Duodenal mucosa (tissue), 2 donors: Measurements from ENCODE around the gene PEAK3.

Experiments used
- H3K27ac ChIP-seq: one replicate; pipeline ENCODE4 v1.7.0; 2013; ENCODE audit warnings: low read depth, low read length
- H3K27me3 ChIP-seq, 2 donors: one replicate each; pipeline ENCODE4 v1.7.0; 2013; ENCODE audit warnings: low read length in 2 of 2, control low read depth in 1 of 2; ENCODE audit not compliant: insufficient read depth in 2 of 2, control insufficient read depth in 1 of 2
- H3K36me3 ChIP-seq, 2 donors: one replicate each; pipeline ENCODE4 v1.7.0; 2013; ENCODE audit warnings: low read length in 2 of 2, control low read depth in 1 of 2; ENCODE audit not compliant: insufficient read depth in 2 of 2, control insufficient read depth in 1 of 2
- H3K4me1 ChIP-seq, 2 donors: one replicate each; pipeline ENCODE4 v1.7.0; 2013; ENCODE audit warnings: low read length in 2 of 2, control low read depth in 1 of 2; ENCODE audit not compliant: insufficient read depth in 2 of 2, control insufficient read depth in 1 of 2
- H3K4me3 ChIP-seq, 2 donors: one replicate each; pipeline ENCODE4 v1.7.0; 2013; ENCODE audit warnings: low read length in 2 of 2, low read depth in 1 of 2
- H3K9ac ChIP-seq, 2 donors: one replicate each; pipeline ENCODE4 v1.7.0; 2013; ENCODE audit warnings: low read length in 2 of 2, low read depth in 1 of 2
- H3K9me3 ChIP-seq, 2 donors: one replicate each; pipeline ENCODE4 v1.7.0; 2013; ENCODE audit warnings: low read length in 2 of 2, control low read depth in 1 of 2; ENCODE audit not compliant: control insufficient read depth in 1 of 2

Gene PEAK3

GRCh38 chr19:2224754-2225349, 57.1 kb downstream of the PEAK3 start:
- H3K27me3 ChIP-seq, result no peaks in the 10 kb centered on the region
- no peaks in the 10 kb centered on the region for H3K4me1 ChIP-seq
- no peaks in the 10 kb centered on the region for H3K9me3 ChIP-seq
- H3K9ac ChIP-seq, result no peak overlapping the region
- no peak overlapping the region for H3K27ac ChIP-seq
- no peak overlapping the region for H3K4me3 ChIP-seq
- peaks cover 20 to 86% of the 10 kb centered on the region in 2 donors for H3K36me3 ChIP-seq
